ENCODE results near the gene FBXO46.

GRCh38 chr19:45713141-45713540, 17.6 kb downstream of the FBXO46 start:
- TF ChIP-seq, protein P1, sequence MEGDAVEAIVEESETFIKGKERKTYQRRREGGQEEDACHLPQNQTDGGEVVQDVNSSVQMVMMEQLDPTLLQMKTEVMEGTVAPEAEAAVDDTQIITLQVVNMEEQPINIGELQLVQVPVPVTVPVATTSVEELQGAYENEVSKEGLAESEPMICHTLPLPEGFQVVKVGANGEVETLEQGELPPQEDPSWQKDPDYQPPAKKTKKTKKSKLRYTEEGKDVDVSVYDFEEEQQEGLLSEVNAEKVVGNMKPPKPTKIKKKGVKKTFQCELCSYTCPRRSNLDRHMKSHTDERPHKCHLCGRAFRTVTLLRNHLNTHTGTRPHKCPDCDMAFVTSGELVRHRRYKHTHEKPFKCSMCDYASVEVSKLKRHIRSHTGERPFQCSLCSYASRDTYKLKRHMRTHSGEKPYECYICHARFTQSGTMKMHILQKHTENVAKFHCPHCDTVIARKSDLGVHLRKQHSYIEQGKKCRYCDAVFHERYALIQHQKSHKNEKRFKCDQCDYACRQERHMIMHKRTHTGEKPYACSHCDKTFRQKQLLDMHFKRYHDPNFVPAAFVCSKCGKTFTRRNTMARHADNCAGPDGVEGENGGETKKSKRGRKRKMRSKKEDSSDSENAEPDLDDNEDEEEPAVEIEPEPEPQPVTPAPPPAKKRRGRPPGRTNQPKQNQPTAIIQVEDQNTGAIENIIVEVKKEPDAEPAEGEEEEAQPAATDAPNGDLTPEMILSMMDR (IDR thresholded peaks at IDR 0.05) = no peak
- no peak for TF ChIP-seq POLR2A (IDR thresholded peaks at IDR 0.05)

Measured in thyroid gland (tissue), 4 donors.